NCI-H187 treated with DMSO at 0.1 percent for 48 hours (cell line): Measurements from ENCODE around the gene PLB1.

Experiments
- DNase-seq: peaks from one replicate; lab custom pipeline; 2025; lab: John Stamatoyannopoulos, UW

PLB1 gene

DNA sequence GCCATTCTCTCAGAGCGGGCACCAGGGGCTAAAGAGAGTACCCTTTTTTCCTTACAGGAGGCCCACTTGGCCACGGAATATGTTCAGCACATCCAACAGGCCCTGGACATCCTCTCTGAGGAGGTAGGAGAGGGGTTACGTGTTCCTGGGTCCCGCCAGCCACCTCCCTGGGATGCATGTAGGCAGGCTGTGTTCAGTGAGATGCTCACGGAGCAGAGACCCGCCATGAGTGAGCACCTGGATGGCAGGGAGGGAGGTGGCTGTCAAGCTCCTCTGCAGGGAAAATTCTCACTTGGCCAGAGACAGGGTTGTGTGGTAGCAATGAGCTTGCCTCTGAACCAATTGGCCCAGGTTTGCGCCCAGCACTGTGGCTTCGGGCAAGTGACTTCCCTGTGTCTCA lies 132.6 kb downstream of the PLB1 start:
- no peak for DNase-seq

DNA sequence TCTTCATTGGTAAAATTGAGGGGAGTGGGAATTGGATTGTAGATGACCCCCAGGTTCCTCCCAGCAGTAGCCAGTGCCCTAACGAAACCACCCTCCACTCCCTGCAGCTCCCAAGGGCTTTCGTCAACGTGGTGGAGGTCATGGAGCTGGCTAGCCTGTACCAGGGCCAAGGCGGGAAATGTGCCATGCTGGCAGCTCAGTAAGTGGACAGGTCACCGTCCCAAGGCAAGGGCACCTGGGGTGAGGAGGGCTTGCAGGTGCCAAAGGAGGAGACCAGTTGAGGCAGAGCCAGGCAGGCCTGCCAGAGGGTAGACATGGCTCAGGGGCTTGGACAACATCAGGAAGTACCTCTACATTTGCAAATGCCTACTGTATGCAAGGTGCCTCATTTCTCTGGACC lies 133.1 kb downstream of the PLB1 start:
- no peak for DNase-seq

DNA sequence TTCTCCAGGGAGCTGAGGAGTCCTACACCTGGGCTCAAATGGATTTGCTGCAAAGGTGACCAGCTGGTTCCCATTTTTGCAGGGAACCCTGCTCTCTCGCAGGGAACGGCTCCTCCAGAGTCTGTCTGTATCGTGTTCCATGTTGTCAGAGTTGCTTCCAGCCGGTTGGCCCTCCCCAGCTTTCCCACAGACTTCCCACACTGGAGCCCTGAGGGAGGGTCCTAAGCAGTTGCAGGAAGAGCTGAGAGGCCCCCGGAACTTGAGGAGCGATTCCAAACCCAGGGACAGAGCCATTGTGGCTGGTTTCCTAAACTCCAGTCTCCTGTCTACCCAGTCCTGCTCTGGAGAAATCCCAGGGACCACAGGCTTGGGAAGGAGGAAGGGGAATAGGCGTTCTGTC lies 134.1 kb downstream of the PLB1 start:
- no peak for DNase-seq

DNA sequence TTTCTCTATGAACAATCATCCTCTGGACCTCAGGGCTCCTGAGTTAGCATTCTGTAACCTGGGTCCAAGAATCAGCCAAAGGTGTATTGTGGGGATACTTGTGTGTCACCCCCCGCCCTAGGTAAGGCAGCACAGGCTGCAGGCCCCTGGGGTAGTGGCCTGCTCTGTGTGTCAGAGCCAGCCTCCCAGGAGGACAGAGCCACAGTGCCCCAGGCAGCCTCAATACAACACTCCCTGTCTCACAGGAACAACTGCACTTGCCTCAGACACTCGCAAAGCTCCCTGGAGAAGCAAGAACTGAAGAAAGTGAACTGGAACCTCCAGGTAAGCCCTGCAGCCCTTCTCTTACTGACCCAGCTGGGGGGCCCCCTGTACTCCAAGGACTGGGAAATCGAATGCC lies 134.5 kb downstream of the PLB1 start:
- no peak for DNase-seq

DNA sequence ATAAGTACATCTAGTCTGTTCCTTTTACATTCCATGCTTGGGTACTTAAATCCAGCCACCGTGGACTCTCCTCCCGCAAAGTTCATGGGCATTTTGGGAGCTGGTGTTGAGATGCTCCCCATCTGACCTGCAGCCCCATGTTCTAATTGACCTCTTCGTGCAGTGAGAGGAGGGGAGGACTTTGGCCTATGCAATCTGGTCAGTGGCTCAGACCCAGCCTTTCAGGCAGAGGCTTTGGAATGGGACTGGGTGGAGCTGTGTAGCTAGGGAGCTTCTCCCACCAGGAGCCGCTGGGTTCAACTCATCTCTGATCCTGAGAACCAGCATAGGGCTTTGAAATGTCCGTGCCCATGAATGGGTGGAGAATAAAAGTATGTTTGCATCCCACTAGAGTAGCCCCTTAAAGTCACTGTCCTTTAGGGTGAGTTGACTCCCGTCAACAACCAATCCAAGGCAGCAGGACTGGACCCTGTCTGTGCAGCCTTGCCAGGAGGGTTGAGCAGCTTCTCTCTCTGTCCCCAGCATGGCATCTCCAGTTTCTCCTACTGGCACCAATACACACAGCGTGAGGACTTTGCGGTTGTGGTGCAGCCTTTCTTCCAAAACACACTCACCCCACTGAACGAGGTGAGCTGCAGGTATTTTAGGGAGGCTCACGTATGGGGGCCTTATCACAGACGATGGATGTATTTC lies 135.8 kb downstream of the PLB1 start:
- no peak for DNase-seq

DNA sequence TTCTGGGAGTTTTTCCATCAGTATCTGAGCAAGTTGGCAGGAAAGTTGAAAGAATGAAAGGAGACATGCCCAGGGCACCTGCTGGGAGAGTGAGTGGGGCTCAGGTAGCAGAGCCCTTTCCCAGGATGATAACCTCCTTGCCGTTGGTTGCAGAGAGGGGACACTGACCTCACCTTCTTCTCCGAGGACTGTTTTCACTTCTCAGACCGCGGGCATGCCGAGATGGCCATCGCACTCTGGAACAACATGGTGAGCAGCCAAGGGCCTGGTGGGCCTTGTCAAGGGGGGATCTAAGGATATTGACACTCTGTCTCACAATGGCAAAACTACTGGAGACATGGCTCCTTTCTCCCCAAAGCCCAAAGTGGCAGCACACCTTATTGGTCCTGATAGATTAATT lies 136.9 kb downstream of the PLB1 start:
- no peak for DNase-seq

DNA sequence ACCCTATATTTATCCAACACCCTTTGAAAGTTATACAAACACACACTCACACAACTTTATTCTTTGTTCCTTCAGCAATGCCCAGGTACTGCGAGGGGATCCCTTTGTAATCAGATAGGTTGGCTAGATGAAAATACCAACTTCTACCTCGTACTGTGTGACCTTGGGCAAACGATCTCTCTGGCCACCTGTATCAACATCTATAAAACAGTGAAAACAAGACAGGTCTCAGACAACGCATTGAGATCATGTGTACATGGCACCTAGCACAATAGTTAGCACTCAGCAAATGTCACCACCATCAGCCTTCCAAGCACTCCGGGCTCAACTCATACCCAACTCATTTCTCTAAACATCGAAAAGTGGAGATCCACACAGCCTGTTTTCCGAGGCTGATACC lies 137.3 kb downstream of the PLB1 start:
- DNase-seq = no peak

DNA sequence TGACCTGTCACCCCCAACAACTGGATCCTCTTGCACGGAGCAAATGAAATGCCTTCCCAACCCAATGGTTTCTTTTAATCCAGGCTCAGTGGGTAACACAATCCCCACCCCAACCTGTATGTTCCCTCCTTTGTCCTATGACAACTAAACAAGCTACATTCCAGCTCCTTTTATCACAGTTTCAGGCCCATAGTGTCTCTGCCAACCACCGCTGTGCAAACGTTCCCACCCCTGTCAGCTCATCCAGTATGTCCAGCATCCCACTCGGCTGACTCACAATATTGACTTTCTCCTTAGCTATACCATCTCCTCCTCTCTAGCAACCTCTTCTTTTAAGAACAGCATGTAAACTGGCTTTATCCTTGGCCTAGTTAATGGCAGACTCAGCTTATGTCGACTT lies 137.9 kb downstream of the PLB1 start:
- no peak for DNase-seq

DNA sequence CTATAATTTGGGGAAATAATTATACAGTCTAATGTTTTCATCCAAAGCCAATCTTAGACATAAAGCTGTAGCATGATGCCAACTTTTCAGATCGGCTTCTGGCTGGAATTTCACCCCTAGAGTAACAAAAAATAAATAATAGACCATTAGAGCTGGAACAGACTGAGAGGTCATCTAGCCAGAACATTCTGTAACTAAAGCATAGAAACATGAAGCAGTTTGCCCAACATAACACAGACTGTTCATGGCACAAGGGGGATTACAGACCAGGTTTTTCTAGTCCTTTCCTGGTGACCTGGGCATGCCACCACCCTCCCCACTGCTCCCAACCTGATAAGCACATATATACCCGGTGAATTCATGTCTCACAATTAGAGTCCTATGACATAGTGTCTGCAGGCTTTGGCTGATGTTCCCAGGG lies 139.3 kb downstream of the PLB1 start:
- no peak for DNase-seq

DNA sequence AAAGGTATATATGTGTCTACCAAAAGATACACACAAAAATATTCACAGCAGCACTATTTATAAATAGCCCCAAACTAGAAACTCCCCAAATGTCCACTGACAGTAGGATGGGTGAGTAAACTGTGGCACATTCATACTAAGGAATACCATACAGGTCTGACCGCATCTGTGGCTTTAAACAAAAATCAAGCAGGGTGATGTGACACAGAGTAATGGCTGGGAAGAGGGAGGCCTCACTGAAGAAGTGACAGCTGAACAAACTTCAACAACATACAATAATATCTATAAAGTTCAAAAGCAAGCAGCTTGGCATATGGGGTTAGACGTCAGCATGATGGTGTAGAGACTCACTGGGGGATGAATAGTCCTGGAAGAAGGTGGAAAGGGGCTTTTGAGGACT lies 140.6 kb downstream of the PLB1 start:
- DNase-seq = no peak

DNA sequence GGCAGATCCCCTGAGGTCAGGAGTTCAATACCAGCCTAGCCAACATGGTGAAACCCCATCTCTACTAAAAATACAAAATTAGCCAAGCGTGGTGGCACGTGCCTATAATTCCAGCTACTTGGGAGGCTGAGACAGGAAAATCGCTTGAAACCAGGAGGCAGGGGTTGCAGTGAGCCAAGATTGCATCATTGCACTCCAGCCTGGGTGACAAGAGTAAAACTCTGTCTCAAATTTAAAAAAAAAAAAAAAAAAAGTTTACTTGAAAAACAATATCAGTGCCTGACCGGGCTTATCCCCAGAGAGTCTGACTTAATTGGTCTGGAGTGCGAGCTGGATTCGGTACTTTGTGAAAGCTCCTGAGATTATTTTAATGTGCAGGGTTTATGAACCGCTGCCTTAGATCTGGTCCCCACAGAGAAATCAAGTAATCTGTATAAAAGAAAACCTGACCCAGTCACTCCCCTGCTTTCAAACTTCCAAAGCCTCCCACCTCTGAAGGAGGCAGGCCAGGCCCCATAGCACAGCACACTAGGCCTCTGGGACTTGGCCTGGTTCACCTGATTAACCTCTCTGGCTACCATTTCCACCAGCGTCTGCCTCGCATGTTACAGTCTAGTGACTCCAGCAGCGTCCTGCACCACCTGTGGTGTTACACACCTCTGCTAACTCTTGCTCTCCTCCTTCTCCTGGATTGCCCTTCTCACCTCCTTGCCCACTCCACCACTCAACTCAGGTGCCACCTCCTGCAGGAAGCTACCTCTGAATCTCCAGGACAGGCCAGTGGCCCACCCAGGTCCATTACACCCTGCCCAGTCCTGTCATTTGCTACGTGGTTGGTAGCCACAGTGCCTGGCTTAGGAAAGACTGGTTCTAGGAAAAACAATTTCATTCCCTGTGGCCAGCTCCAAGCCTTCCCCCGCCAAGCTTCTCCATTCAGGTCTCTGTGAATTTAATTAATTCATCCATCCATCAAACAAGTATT lies 141.5 kb downstream of the PLB1 start:
- DNase-seq = no peak

DNA sequence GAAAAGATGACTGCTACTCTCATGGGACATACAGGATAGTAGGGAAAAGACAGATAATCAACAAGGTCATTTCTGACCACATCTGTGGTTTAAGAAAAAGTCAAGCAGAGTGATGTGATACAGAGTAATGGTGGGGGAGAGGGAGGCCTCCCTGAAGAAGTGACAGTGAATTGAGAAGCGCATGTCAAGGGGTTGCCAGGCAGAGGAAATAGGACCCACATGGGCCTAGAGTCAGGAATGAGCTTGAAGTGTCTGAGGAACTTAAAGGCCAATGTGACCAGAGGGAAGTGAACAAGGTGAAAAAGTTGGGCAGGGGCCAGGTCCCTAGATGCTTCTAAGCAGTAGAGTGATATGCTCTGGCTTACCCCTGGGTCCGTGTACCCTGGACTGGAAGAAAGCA lies 142.2 kb downstream of the PLB1 start:
- DNase-seq = no peak

DNA sequence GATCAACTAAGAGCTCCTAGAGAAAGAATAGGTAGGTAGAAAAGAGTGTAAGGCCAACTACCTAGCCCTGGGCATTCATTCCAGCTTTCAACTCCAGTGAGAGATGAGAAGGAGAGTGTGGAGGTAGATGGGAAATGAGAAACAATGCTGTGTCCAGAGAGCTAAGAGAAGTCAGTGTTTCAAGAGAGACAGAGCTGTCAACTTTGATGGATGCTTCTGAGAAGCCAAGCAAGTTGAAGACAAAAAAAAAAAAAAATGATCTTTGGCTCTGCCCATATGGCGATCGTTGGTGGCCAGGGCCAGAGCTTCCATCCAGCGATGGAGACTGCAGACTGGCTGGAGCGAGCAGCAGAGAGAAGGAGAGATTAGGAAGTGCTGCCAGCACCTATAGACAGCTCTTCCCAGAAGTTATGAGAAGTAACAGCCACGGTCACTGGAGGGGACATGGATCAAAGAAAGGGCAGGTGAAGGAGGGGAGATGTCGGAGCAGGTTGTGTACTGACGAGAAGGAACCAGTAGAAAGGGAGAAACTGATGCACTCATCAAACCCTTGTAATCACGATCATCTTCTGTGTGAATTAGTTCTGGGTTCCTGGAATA lies 143.3 kb downstream of the PLB1 start:
- DNase-seq = no peak

DNA sequence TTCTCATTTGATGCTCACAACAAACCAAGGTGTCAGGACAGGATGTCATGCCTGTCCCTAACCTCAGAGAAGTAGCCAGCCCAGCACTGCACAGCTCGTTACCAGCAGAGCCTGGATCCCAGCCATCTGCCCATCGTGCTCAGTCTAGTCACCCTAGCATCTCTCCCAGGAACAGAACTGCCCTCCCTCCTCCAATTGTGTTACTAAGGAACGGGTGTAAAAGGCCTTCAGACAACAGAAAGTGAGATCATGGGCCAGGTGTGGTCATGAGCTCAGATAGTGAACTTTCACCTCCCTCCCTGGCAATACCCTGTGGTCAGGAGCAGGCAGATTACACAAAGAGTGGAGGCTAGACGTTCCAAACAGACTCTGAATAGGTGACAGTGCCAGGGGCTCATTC lies 144.0 kb downstream of the PLB1 start:
- DNase-seq = no peak

DNA sequence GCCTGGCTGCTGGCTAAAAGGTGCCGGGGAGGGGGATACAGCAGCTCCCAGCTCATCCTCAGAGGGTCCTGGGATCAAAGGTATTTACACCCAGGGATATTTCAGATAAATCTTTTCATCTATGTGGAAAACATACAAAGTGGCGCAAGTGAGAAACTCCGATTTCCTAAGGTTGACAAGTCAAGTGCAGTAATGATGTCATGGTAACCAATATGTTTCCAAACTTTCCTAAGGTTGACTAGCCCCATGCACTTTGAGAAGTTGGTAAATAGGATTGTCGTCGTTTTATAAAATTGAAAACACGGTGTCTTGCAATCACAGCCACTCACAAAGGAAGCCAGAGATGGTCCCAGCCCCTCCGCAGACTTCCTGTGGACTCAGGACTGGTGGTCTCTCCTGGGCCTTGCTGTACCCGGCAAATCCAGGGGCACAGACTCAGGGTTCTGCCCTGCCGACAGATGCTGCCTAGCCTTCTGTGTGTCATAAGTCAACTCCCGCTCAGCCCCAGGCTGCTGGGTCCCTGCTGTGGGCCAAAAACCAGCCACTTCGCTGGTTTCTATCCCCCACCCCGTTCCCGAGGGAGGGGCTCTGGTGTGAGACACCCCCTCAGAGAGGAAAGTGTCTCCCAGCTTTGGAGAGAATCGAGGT lies 144.5 kb downstream of the PLB1 start:
- DNase-seq = no peak

DNA sequence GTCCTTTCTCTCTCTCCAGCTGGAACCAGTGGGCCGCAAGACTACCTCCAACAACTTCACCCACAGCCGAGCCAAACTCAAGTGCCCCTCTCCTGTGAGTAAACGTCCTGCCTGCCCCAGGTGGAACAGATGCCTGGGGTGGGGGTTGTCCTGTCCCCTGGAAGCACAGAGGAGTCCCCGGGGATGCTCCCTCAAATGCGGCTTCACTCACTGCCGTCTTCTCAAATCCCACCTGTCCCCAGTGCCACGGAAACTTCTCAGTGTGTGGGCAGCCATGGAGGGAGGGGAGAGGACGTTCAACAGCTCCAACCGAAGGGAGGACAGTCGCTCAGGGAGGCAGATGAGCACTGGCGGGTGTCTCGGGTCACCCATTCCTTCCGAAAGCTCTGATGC lies 145.0 kb downstream of the PLB1 start:
- DNase-seq = no peak

DNA sequence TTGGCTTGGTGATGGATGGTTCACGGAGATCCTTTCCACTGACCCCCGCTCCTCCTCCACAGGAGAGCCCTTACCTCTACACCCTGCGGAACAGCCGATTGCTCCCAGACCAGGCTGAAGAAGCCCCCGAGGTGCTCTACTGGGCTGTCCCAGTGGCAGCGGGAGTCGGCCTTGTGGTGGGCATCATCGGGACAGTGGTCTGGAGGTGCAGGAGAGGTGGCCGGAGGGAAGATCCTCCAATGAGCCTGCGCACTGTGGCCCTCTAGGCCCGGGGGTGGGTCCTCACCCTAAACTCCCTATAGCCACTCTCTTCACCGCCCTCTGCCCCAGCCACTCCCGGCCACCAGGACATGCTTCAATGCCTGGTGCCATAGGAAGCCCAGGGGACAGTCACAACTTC lies 146.9 kb downstream of the PLB1 start:
- DNase-seq = no peak

DNA sequence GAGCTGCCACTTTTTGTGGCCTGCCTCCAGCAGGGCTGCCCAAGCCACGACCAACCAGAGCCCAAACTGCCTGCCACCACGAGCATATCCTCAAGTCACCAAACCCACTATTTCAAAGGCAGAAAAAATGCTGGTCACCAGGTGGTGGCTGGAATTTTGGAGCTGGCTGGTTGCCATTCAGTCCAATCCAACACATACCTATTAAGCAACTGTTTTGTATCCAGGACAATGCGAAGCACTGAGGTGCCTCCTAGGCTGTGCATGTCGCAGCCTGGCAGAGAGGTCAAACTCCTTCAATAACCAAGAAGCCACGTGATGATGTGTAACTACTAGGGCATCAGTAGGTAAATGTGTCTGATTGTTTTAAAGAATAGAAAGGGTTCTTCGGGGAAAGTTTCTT lies 147.5 kb downstream of the PLB1 start:
- DNase-seq = no peak

DNA sequence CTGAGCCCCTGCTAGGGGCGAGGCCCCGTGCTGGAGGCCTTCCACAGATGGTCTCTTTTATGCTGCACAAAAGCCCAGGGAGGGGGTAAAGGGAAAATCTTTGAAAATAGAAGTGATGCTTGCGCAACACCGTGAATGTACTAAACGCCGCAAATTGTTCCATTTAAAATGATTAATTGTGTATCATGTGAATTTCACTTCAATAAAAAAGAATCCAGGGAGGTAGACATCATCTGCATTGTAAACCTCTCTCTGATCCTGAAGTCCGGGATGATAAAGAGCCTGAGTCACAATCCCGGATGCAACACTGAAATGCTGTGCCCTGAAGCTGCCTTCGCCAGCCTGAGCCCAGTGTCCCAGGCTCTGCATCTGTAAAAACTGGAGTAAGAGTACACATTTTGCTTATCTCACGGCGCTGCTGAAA lies 148.1 kb downstream of the PLB1 start:
- DNase-seq = no peak

DNA sequence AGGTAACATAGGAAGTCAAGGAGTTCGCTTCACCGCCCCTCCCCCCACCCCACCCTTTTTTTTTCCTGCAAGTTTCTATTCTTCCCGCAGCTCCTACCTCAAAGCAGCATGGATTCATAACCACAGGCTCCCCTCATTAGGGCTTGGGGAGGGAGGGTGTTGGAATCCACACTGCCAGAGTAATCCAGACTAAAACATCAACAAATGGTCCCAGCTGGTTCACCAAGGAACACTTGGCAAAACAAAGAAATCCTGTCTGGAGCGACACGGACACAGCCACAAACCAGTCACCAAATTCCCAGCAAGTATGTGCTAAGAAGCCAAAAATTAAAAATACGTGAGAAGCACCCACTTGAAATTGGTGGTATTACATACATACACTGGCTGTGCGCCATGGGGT lies 148.9 kb downstream of the PLB1 start:
- DNase-seq = no peak

DNA sequence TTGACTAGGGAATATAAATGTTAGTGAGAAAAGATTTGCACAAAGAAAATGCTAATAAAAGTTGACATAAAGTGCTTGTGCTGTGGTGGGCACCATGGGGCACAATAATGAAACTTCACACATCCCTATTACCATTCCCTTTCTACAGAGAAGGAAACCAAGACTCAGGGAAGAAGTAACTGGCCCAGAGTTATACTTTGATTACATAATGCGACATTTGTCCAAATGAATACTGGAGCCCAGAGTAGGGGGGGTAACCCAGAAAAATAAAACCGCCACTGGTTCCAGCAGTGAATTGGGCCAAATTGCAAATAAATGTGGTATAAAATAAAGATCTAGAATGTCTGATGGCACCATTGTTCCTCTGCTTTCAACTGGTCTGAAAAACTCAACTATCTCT lies 149.7 kb downstream of the PLB1 start:
- DNase-seq = no peak

DNA sequence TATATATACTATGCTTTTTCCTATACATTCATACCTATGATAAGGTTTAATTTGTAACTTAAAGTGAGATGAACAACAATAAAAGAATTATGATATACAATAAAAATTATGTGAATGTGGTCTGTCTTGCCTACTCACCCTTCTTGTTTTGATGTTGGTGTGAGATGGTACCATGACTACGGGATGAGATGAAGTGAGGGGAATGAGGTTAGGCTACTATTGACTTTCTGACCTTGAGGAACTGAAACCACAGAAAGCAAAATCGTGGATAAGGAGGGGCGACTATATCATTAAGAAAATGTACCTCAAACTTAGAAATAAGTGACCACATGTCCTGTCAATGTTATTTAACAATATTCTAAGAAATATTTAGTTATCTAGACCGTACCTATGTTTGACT lies 151.8 kb downstream of the PLB1 start:
- no peak for DNase-seq

DNA sequence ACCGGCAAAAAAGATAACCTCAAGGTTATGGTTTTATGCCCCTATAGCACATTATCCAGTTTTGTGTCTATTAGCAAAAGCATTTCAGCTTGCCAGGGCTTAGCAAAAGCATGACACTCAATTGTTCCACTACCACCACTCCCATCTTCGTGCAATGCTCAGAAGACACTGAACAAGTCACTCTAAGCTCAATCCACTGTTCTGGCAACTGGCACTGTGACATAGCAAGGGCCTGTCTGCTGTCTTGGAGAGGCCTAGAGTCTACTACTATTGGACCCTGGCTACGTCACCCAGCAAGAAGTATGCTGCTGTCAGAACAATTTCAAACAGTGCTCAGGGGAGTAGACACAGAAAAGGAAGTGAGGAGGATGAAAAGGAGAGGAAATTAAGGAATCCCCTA lies 152.3 kb downstream of the PLB1 start:
- DNase-seq = no peak
